Astrocyte (in vitro differentiated cells and primary cell): Measurements from ENCODE around the gene GDF9.

Source experiments
- EZH2 ChIP-seq: IDR thresholded peaks from 2 replicates; pipeline ENCODE4 v1.6.1; 2012; ENCODE audit warnings: mild to moderate bottlenecking, low read length, inconsistent platforms; ENCODE audit not compliant: insufficient read depth
- TF ChIP-seq, protein P1 (sequence below): IDR thresholded peaks from 2 replicates; pipeline ENCODE4 v1.5.1; 2011; ENCODE audit warnings: low read depth, mild to moderate bottlenecking, inconsistent platforms, low read length, moderate library complexity; ENCODE audit not compliant: insufficient read depth

- TF ChIP-seq, protein P1, sequence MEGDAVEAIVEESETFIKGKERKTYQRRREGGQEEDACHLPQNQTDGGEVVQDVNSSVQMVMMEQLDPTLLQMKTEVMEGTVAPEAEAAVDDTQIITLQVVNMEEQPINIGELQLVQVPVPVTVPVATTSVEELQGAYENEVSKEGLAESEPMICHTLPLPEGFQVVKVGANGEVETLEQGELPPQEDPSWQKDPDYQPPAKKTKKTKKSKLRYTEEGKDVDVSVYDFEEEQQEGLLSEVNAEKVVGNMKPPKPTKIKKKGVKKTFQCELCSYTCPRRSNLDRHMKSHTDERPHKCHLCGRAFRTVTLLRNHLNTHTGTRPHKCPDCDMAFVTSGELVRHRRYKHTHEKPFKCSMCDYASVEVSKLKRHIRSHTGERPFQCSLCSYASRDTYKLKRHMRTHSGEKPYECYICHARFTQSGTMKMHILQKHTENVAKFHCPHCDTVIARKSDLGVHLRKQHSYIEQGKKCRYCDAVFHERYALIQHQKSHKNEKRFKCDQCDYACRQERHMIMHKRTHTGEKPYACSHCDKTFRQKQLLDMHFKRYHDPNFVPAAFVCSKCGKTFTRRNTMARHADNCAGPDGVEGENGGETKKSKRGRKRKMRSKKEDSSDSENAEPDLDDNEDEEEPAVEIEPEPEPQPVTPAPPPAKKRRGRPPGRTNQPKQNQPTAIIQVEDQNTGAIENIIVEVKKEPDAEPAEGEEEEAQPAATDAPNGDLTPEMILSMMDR = peak; percentile 66
- TF ChIP-seq EZH2 = no peak
Observed at GRCh38 chr5:132883261-132883834, 17.1 kb upstream of the GDF9 start.
